NOMO-1 treated with DMSO at 0.1 percent for 48 hours (cell line): ENCODE data around the gene GJA10.
A peak's percentile ranks its signal among the peaks of the same experiment; 100 is the strongest.
"Not testable (repeated sequence)": the region's sequence is repeated elsewhere in the genome, so short reads cannot be mapped to it uniquely, and the experiment has no call there.

Experiments
- DNase-seq: peaks from one replicate; lab custom pipeline; 2025; ENCODE audit not compliant: unreplicated experiment; lab: John Stamatoyannopoulos, UW

GJA10 gene

GRCh38 chr6:89894169-89894568 lies at the start of gene GJA10:
Gene GJA10 (plus strand): TSS chr6:89894469. CDS start chr6:89894469, 0 bp downstream.
- DNase-seq: no peak

GRCh38 chr6:89847513-89847912 lies 46.8 kb upstream of the GJA10 start:
- DNase-seq: not testable (repeated sequence)

GRCh38 chr6:89853068-89853467 lies 41.2 kb upstream of the GJA10 start:
- no peak for DNase-seq

GRCh38 chr6:89858041-89858440 lies 36.2 kb upstream of the GJA10 start:
- peak; percentile 16 for DNase-seq

GRCh38 chr6:89859744-89860143 lies 34.5 kb upstream of the GJA10 start:
- no peak for DNase-seq

GRCh38 chr6:89862273-89862672 lies 32.0 kb upstream of the GJA10 start:
- no peak for DNase-seq

- DNase-seq: no peak
Measured at GRCh38 chr6:89862698-89863097, 31.6 kb upstream of the GJA10 start.

GRCh38 chr6:89866024-89866678 lies 28.1 kb upstream of the GJA10 start:
- DNase-seq: no peak

GRCh38 chr6:89873721-89874120 lies 20.5 kb upstream of the GJA10 start:
- DNase-seq: no peak

GRCh38 chr6:89874438-89874837 lies 19.8 kb upstream of the GJA10 start:
- DNase-seq: no peak

- no peak for DNase-seq
Measured at GRCh38 chr6:89886378-89887120, 7.7 kb upstream of the GJA10 start.

GRCh38 chr6:89887452-89888137 lies 6.7 kb upstream of the GJA10 start:
- DNase-seq: no peak

GRCh38 chr6:89888138-89888514 lies 6.1 kb upstream of the GJA10 start:
- no peak for DNase-seq

- DNase-seq: no peak
Measured at GRCh38 chr6:89888871-89889270, 5.4 kb upstream of the GJA10 start.

- DNase-seq: not testable (repeated sequence)
Measured at GRCh38 chr6:89890845-89891528, 3.3 kb upstream of the GJA10 start.

- not testable (repeated sequence) for DNase-seq
Measured at GRCh38 chr6:89892577-89892976, 1.7 kb upstream of the GJA10 start.

GRCh38 chr6:89895276-89895874 lies 1.1 kb downstream of the GJA10 start:
- no peak for DNase-seq

GRCh38 chr6:89910001-89910901 lies 16.0 kb downstream of the GJA10 start:
- not testable (repeated sequence) for DNase-seq

- DNase-seq: no peak
Measured at GRCh38 chr6:89910902-89911240, 16.6 kb downstream of the GJA10 start.
